Testis (tissue), 3 donors: ENCODE data around the gene KRTAP4-1. TPM values are rescaled to one million over a fixed set of nuclear protein-coding genes. Genes with fewer than 3 reads are reported as not detected.
"Not testable (repeated sequence)": the region's sequence is repeated elsewhere in the genome, so short reads cannot be mapped to it uniquely, and the experiment has no call there.

Experiments
- DNase-seq: peaks from one replicate; pipeline ENCODE4 v3.0.0-alpha.2; 2019
- H3K27ac ChIP-seq, 2 donors: fragments of 200-600 bp; sonication (generic); one replicate each; pipeline ENCODE4 v1.5.1; 2019
- H3K27me3 ChIP-seq: fragments of 200-600 bp; sonication (generic); one replicate; pipeline ENCODE4 v1.5.1; 2019
- H3K36me3 ChIP-seq: fragments of 200-600 bp; sonication (generic); one replicate; pipeline ENCODE4 v1.5.1; 2017; ENCODE audit warnings: low read depth; ENCODE audit errors: missing control alignments
- H3K4me1 ChIP-seq: fragments of 200-600 bp; sonication (generic); one replicate; pipeline ENCODE4 v1.5.1; 2019
- H3K4me3 ChIP-seq, 2 donors: fragments of 200-600 bp; sonication (generic); one replicate each; pipeline ENCODE4 v1.5.1; 2017 to 2019
- H3K9me3 ChIP-seq: fragments of 200-600 bp; sonication (generic); one replicate; pipeline ENCODE4 v1.5.1; 2017
- CTCF ChIP-seq, 3 experiments: fragments of 450-650 bp in 2 of 3; fragments of 200-600 bp in 1 of 3; sonication (generic) in 1 of 3; IDR thresholded peaks; one replicate each; pipeline ENCODE4 v1.5.1; 2016 to 2019; ENCODE audit warnings: antibody characterized with exemption in 3 of 3, mild to moderate bottlenecking in 2 of 3, moderate library complexity in 1 of 3
- POLR2A ChIP-seq: fragments of 450-650 bp; IDR thresholded peaks from one replicate; pipeline ENCODE4 v1.6.1; 2017; ENCODE audit warnings: antibody characterized with exemption, mild to moderate bottlenecking, moderate library complexity
- WGBS, 2 donors: methylation state at CpG; one replicate each; pipeline ENCODE4 v1.1.5; 2018; 5-methylcytosine and 5-hydroxymethylcytosine counted together
- intact Hi-C: fragments of 100-400 bp; cut with DNase I; formaldehyde crosslinking; loops from one replicate; pipeline ENCODE4 v1.15.1; 2023; ENCODE audit warnings: low total_unique reads
- polyA plus RNA-seq: library from polyadenylated mRNA; stranded (reverse); fragments of 350-450 nt; fragmentation: Illumina TruSeq; extraction: RNeasy Lipid Tissue Mini Kit (QIAGEN cat#74804); gene quantifications from one replicate; pipeline ENCODE4 v1.2.3, GENCODE V29; 2014; ENCODE audit warnings: low read depth, low replicate concordance; ENCODE audit not compliant: insufficient read depth
- total RNA-seq, 2 donors: library from RNA; depleted of rRNA; stranded (reverse); fragments of >200 nt; gene quantifications; one replicate each; pipeline ENCODE4 v1.2.3, GENCODE V29; 2016

Gene KRTAP4-1
- total and polyA plus RNA-seq, 3 donors from 2014 or later: not detected

GRCh38 chr17:41199421-41200078 lies 14.8 kb upstream of the KRTAP4-1 start:
- DNase-seq: no peak
- WGBS, 2 donors: 66 to 89% methylated on average over 3 to 5 of the region's 5 CpGs
- intact Hi-C loops: no loop called here
- Histone ChIP-seq H3K9me3 (no peaks in the 10 kb centered on the region), H3K27ac (no peak overlapping the region), H3K4me3 (no peak overlapping the region), H3K36me3 (no peaks in the 10 kb centered on the region), H3K27me3 (no peaks in the 10 kb centered on the region), H3K4me1 (no peaks in the 10 kb centered on the region)
- TF ChIP-seq POLR2A (no peak), CTCF (IDR thresholded peaks at IDR 0.05) (no peak)

- no peak for DNase-seq
- no peak overlapping the region for H3K4me3 ChIP-seq
- no peak overlapping the region for H3K27ac ChIP-seq
- intact Hi-C loops: no loop called here
- no peaks in the 10 kb centered on the region for H3K27me3 ChIP-seq
- H3K36me3 ChIP-seq: no peaks in the 10 kb centered on the region
- TF ChIP-seq POLR2A (no peak), CTCF (IDR thresholded peaks at IDR 0.05) (no peak)
- H3K4me1 ChIP-seq: no peaks in the 10 kb centered on the region
- 41 to 50% methylated on average over 1 of the region's 1 CpG for WGBS, 2 donors
- H3K9me3 ChIP-seq: no peaks in the 10 kb centered on the region
Observed at GRCh38 chr17:41196068-41196467, 11.4 kb upstream of the KRTAP4-1 start.

- no peaks in the 10 kb centered on the region for H3K4me1 ChIP-seq
- TF ChIP-seq CTCF (IDR thresholded peaks at IDR 0.05) (no peak), POLR2A (no peak)
- H3K9me3 ChIP-seq: no peaks in the 10 kb centered on the region
- H3K4me3 ChIP-seq: no peak overlapping the region
- H3K27ac ChIP-seq: no peak overlapping the region
- H3K36me3 ChIP-seq: no peaks in the 10 kb centered on the region
- no peaks in the 10 kb centered on the region for H3K27me3 ChIP-seq
- intact Hi-C loops: no loop called here
- 85 to 87% methylated on average over 3 of the region's 3 CpGs for WGBS, 2 donors
- no peak for DNase-seq
Observed at GRCh38 chr17:41190328-41190727, 5.6 kb upstream of the KRTAP4-1 start.

- H3K36me3 ChIP-seq, H3K4me1 ChIP-seq, H3K27ac ChIP-seq, H3K27me3 ChIP-seq, H3K4me3 ChIP-seq, intact Hi-C loops, H3K9me3 ChIP-seq, DNase-seq: not testable (repeated sequence)
- 50 to 86% methylated on average over 1 of the region's 1 CpG for WGBS, 2 donors
Observed at GRCh38 chr17:41189837-41190318, 5.2 kb upstream of the KRTAP4-1 start, which contains the start of gene KRTAP9-1. KRTAP9-1 (plus strand) TSS chr17:41189887; CDS start chr17:41189887, 0 bp downstream.

GRCh38 chr17:41186872-41187271 lies 2.2 kb upstream of the KRTAP4-1 start:
- TF ChIP-seq POLR2A: no peak
- no peak for TF ChIP-seq CTCF (IDR thresholded peaks at IDR 0.05)
- no peaks in the 10 kb centered on the region for H3K27me3 ChIP-seq
- no peak overlapping the region for H3K4me3 ChIP-seq
- 85% methylated on average over 2 of the region's 2 CpGs; no CpG with 5 or more reads in 1 of the 2 donors for WGBS, 2 donors
- H3K36me3 ChIP-seq: no peaks in the 10 kb centered on the region
- no peak for DNase-seq
- H3K4me1 ChIP-seq: no peaks in the 10 kb centered on the region
- intact Hi-C loops: no loop called here
- no peak overlapping the region for H3K27ac ChIP-seq
- H3K9me3 ChIP-seq: no peaks in the 10 kb centered on the region
